Ramos (cell line): ENCODE data around the gene COL9A2.

Experiments
- in situ Hi-C: fragments of 300-500 bp; cut with MboI; formaldehyde crosslinking; loops from one replicate; pipeline ENCODE4 v1.14.3; 2022; ENCODE audit warnings: low sequenced_read_pairs; ENCODE audit not compliant: unreplicated experiment

The COL9A2 gene

GRCh38 chr1:40316595-40317393 lies at the start of gene COL9A2:
Gene COL9A2 (minus strand): TSS chr1:40317286. CDS start chr1:40317197, 89 bp downstream.
- in situ Hi-C loops, result no loop called here

DNA sequence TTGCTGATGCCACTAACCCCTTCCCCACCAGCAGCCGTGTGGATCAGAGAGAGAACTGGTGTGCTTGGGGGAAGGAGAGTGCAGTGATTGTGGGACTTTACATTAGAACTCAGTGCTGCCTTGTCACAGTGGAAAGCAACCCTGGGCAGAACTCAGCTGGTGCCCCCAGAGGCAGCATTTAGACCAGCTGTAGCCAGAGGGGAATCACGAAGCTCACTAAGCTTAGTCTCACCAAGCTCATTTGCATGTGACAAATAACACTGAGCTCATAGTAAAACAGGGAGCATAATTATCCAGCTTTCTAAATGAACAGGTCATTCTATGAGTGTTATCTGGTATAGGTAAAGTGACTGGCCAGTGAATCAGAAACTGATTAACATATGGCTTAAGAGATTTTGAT lies 46.6 kb upstream of the COL9A2 start:
- in situ Hi-C loops, result no loop called here

DNA sequence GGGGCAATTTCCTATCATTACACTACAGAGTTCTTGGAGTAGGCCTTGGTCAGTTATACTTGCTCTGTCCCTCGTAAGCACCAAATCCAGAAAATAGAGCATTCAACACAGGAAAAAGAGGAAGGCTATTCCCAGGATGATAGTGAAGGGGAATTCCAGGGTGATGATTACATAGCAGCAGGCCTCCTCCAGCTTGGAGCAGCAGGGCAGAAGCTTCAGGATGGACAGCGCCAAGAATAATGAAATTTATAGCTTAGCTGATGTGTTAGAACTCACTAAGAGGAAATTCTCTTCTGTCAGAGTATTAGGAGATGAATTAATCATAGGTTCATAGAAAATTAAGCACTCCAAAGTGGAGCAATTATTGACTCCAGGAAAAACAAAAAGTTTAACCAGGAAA lies 45.6 kb upstream of the COL9A2 start:
- in situ Hi-C loops, result no loop called here

DNA sequence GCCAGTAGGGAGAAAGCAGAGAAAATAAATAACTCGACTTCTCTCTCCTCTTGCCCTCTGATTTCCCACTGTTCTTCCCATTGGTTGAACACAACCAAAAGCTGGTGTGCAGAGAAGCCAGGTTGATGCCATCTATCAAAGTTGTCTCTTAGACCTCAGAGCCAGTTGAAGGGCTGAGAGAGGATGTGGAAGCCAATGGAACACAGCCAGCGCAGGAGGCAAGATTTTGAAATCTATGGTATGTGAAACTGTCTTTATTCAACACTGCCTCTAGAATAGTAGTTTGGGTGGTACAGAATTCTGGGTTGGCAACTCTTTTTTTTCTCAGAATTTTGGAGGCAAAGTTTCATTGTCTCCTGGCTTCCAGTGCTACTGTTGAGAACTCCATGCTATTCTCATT lies 45.1 kb upstream of the COL9A2 start:
- in situ Hi-C loops, result no loop called here

DNA sequence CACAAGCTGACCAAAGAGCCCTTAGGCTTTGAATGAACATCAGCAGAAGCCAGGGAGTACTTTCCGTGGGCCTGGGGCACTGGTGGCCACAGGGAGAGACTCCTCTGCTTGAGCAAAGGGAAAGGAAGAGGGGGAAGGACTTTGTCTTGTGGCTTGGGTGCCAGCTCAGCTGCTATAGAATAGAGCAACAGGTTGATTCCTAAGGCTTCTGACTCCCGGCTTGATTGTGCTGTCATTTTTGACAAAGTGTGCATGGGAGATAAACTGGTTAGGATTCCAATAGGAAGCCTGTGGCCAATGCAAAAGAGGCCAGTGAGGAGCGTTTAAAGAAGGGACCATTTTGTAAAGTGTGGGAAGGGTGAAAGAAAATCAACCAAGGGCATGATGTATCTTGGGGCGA lies 44.6 kb upstream of the COL9A2 start:
- in situ Hi-C loops, result no loop called here

DNA sequence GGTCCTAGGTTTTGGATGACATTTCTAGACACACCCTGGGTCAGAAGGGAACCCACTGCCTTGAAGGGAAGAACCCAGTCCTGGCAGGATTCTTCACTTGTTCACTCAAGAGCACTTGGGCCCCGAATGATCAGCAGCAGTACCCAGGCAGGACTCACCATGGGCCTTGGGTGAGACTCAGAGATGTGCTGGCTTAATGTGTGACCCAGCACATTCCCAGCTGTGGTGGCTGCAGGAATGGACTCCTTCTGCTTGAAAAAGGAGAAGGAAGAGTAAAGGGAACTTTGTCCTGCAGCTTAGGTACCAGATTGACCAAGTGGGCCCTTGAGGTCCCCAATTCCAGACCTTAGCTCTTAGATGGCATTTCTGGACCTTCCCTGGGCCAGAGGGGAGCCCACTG lies 44.1 kb upstream of the COL9A2 start:
- in situ Hi-C loops, result no loop called here

GRCh38 chr1:40360631-40361030 lies 43.5 kb upstream of the COL9A2 start:
- in situ Hi-C loops, result no loop called here

DNA sequence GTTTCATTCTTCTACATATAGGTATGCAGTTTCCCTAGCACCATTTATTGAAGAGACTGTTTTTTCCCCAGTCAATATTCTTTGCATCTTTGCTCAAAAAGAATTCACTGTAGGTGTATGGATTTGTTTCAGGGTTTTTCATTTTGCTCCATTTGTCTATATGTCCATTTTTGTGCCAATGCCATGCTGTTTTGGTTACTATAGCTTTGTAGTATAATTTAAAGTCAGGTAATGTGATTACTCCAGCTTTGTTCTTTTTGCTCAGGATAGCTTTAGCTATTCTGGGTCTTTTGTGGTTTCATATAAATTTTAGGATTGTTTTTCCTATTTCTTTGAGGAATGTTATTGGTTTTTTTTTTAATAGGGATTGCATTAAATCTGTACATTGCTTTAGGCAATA lies 40.5 kb upstream of the COL9A2 start:
- in situ Hi-C loops, result no loop called here

DNA sequence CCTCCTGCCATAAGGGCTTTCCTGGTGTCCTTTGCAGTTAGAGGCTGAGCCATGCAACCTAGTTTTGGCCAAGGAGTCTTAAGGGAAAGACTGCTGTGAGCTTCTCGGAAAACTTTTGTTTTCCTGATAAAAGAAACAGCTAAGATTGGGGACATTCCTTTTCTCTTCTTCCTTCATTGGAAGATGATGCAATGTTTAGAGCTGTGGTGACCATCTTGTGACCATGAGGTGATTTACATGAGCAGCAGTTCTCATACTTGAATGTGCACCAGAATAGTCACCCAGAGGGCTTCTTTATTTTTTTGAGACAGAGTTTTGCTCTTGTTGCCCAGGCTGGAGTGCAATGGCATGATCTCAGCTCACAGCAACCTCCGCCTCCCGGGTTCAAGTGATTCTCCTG lies 36.0 kb upstream of the COL9A2 start:
- in situ Hi-C loops, result no loop called here

DNA sequence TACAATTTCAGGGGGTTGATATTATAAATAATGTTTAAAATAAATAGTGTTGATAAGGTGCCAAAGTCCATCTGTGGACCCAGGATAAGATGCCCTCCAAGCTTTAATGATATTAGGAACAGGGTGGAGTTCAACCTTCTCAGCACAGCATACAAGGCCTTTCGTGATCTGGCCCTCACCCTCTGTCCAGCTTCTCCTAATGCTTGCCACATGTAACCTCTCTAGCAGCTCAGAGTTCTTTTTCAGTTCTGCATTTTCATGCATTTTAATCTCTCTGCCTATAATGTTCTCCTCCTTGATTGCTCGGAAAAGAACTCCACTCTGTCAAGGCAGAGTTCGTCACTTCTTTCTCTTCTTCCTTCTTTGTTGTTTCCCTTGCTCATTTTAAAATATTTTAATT lies 35.0 kb upstream of the COL9A2 start:
- in situ Hi-C loops, result no loop called here

DNA sequence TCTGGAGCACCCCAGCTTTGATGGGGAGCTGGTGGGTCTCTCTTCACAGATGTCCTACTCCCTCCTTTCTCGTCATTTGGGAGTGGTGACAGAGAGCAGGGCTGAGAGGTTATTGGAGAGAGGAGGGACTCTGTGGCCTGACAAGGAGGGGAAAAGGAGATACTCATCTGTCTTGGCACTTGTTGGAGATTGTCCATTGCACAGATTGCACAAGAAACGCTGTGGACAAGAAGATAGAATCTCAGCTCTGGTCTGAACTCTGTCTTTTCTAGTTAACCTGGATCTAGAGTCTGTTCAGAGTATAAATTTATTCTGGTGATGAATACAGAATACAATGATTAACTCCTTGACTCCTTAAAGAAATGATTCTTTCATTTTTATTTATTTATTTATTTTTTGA lies 34.0 kb upstream of the COL9A2 start:
- in situ Hi-C loops, result no loop called here

- in situ Hi-C loops, result no loop called here
Measured at GRCh38 chr1:40350391-40350790, 33.3 kb upstream of the COL9A2 start.

- in situ Hi-C loops, result loop anchor here (10.0 kb wide), 1 partner anchor 60 kb away; no protein-coding TSS in a partner anchor
Measured at GRCh38 chr1:40344597-40344996, 27.5 kb upstream of the COL9A2 start.

DNA sequence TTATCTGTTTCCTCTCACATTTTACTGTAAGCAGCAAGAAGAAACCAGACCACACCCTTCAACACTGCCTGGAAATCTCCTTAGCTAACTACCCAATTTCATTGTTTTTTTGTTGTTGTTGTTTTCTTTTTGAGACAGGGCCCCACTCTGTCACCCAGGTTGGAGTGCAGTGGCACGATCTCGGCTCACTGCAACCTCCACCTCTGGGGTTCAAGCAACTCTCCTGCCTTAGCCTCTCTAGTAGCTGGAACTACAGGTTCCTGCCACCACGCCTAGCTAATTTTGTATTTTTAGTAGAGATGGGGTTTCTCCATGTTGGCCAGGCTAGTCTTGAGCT lies 25.3 kb upstream of the COL9A2 start:
- in situ Hi-C loops, result loop anchor here (10.0 kb wide), 1 partner anchor 62 kb away; no protein-coding TSS in a partner anchor

- in situ Hi-C loops, result loop anchor here (10.0 kb wide), 1 partner anchor 63 kb away; no protein-coding TSS in a partner anchor
Measured at GRCh38 chr1:40341491-40342380, 24.6 kb upstream of the COL9A2 start.

DNA sequence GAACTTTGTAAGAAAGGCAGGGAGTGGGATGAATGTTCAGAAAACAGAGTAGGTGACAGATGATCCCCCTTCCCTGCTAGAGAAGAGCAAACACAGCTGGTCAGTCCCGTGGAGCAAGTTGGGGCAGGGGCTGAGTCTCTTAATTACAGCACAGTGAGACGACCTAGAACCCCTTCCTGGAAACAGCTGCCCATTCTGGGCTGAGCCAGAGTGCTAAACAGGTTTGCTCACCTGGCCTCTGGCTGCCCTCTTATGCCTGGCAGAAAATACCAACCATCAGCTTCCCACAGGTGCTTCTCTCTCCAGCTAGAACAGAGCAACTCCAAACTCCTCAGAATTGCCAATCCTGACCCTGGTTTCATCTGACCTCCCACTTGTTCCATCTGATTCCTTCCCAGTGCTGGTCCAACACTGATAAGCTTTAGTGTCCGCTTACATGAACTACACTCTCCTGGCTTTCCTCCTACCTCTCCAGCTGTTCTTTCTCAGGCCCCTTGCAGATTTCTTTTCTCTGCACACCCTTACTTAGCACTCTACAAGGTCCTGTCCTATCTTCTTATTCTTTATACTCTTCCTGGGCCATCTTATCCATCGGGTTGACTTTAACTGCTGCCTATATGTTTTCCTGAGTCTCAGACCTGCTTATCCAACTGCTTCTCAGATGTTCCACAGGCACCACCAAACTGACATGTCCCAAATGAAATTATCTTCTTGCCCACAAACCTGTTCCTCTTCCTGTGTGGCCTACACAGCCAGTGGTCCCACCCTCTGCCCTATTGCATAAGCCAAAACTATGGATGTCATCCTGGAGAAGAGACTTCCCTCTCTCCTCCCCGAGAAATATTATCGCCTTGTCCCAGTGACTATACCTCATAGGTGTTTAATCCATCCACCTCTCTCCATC lies 22.6 kb upstream of the COL9A2 start:
- in situ Hi-C loops, result loop anchor here (5.0 to 10.0 kb wide), 3 partner anchors 65 to 262 kb away; no protein-coding TSS in a partner anchor

GRCh38 chr1:40338745-40339419 lies 21.8 kb upstream of the COL9A2 start:
- in situ Hi-C loops, result loop anchor here (5.0 kb wide), 2 partner anchors 192 to 262 kb away; no protein-coding TSS in a partner anchor

GRCh38 chr1:40337443-40337842 lies 20.4 kb upstream of the COL9A2 start:
- in situ Hi-C loops, result loop anchor here (5.0 kb wide), 2 partner anchors 190 to 260 kb away; no protein-coding TSS in a partner anchor

DNA sequence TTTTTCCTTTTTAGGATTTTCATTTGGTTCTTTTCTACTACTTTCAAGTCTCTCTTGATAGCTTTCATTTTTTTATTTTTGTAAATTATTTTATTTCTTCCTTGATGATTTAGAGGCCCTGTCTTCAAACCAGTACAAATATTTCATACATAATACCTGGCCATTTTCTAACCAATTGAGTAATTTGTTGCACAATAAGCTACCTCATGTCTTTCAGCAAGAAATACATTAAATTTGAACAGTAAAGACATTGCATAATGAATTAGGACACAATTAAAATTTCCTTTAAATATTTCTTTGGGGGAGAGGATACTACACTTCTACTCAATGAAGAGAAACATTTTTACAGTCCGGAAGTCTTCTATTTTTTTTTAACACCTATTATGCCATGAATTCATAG lies 15.6 kb upstream of the COL9A2 start:
- in situ Hi-C loops, result no loop called here
